ENCODE results near the gene ADPRM. TPM values are rescaled to one million over a fixed set of nuclear protein-coding genes. Genes with fewer than 3 reads are reported as not detected.

The ADPRM gene
- total and polyA plus RNA-seq, 5 experiments from 2014 or later: 69.4 to 91.5 (median 76.7) TPM

GRCh38 chr17:10733666-10734065 lies 36.3 kb downstream of the ADPRM start:
- H3K4me1 Mint-ChIP-seq: peaks cover 14 to 32% (median 23%) of the 10 kb centered on the region in 4 donors

GRCh38 chr17:10735251-10735650 lies 37.9 kb downstream of the ADPRM start:
- H3K36me3 Mint-ChIP-seq: no peaks in the 10 kb centered on the region
- DNase-seq (no peak), ATAC-seq (no peak)
- peaks cover 0 to 4% (median 0%) of the 10 kb centered on the region in 5 donors for H3K27me3 Mint-ChIP-seq
- peaks cover 15 to 29% (median 21%) of the 10 kb centered on the region in 4 donors for H3K4me1 Mint-ChIP-seq
- no peaks in the 10 kb centered on the region for H3K9me3 Mint-ChIP-seq
- POLR2A ChIA-PET: no interaction called here
- peak overlapping the region in 1 of 10 donors; percentile 62 for H3K4me3 Mint-ChIP-seq
- peak overlapping the region in 1 of 10 donors; percentile 69 for H3K27ac Mint-ChIP-seq

More at GRCh38 chr17:10733666-10734065, 36.3 kb downstream of the ADPRM start:
- H3K4me3 Mint-ChIP-seq: no peak overlapping the region
- DNase-seq (no peak), ATAC-seq (no peak)
- no peaks in the 10 kb centered on the region for H3K9me3 Mint-ChIP-seq
- no peaks in the 10 kb centered on the region for H3K36me3 Mint-ChIP-seq
- H3K27ac Mint-ChIP-seq: peak overlapping the region in 2 of 10 donors; percentile 24 to 43
- H3K27me3 Mint-ChIP-seq: peaks cover 0 to 4% (median 0%) of the 10 kb centered on the region in 5 donors
- POLR2A ChIA-PET: no interaction called here

GRCh38 chr17:10735821-10736220 lies 38.4 kb downstream of the ADPRM start:
- ATAC-seq (no peak), DNase-seq (no peak)
- POLR2A ChIA-PET: no interaction called here
- Mint-ChIP-seq H3K9me3 (no peaks in the 10 kb centered on the region), H3K4me3 (no peak overlapping the region), H3K36me3 (no peaks in the 10 kb centered on the region), H3K27ac (no peak overlapping the region), H3K27me3 (peaks cover 0 to 4% (median 0%) of the 10 kb centered on the region in 5 donors), H3K4me1 (peaks cover 14 to 24% (median 16%) of the 10 kb centered on the region in 4 donors)

- POLR2A ChIA-PET: interaction anchor here (1.5 kb wide), 1 partner anchor 41 kb away, joined by 7 read pairs; no protein-coding TSS in a partner anchor
- Mint-ChIP-seq H3K4me1 (peaks cover 11 to 21% (median 13%) of the 10 kb centered on the region in 4 donors), H3K27ac (peak overlapping the region; percentile 11 to 78 (median 47)), H3K27me3 (peaks cover 0 to 4% (median 0%) of the 10 kb centered on the region in 5 donors), H3K4me3 (peak overlapping the region in 8 of 10 donors; percentile 3 to 67 (median 42)), H3K9me3 (no peaks in the 10 kb centered on the region), H3K36me3 (no peaks in the 10 kb centered on the region)
- DNase-seq (peak in 8 of 10 donors; percentile 10 to 70 (median 46)), ATAC-seq (peak; percentile 67 to 85)
These were observed 39.8 kb downstream of the ADPRM start for GRCh38 chr17:10737168-10737622.

GRCh38 chr17:10737736-10738135 lies 40.3 kb downstream of the ADPRM start:
- no peak for DNase-seq
- peaks cover 11 to 21% (median 14%) of the 10 kb centered on the region in 4 donors for H3K4me1 Mint-ChIP-seq
- no peak for ATAC-seq
- POLR2A ChIA-PET: interaction anchor here (0.5 to 1.5 kb wide), 2 partner anchors 41 to 108 kb away, joined by 4 to 7 read pairs; no protein-coding TSS in a partner anchor
- no peaks in the 10 kb centered on the region for H3K9me3 Mint-ChIP-seq
- no peaks in the 10 kb centered on the region for H3K36me3 Mint-ChIP-seq
- peak overlapping the region in 2 of 10 donors; percentile 9 to 20 for H3K4me3 Mint-ChIP-seq
- H3K27me3 Mint-ChIP-seq: peaks cover 0 to 4% (median 0%) of the 10 kb centered on the region in 5 donors
- H3K27ac Mint-ChIP-seq: peak overlapping the region in 3 of 10 donors; percentile 38 to 73 (median 67)

GRCh38 chr17:10738521-10739258 lies 41.3 kb downstream of the ADPRM start:
- no peak overlapping the region for H3K4me3 Mint-ChIP-seq
- H3K9me3 Mint-ChIP-seq: no peaks in the 10 kb centered on the region
- ATAC-seq (no peak), DNase-seq (no peak)
- POLR2A ChIA-PET: interaction anchor here (0.6 kb wide), 1 partner anchor 9 kb away, joined by 8 read pairs; no protein-coding TSS in a partner anchor
- H3K27ac Mint-ChIP-seq: peak overlapping the region in 1 of 10 donors; percentile 63
- peaks cover 14 to 26% (median 16%) of the 10 kb centered on the region in 4 donors for H3K4me1 Mint-ChIP-seq
- H3K36me3 Mint-ChIP-seq: no peaks in the 10 kb centered on the region
- H3K27me3 Mint-ChIP-seq: peaks cover 0 to 4% (median 0%) of the 10 kb centered on the region in 5 donors

- Mint-ChIP-seq H3K27me3 (peaks cover 0 to 3% (median 0%) of the 10 kb centered on the region in 5 donors), H3K4me3 (peak overlapping the region in 1 of 10 donors; percentile 38), H3K27ac (peak overlapping the region in 4 of 10 donors; percentile 14 to 90 (median 74)), H3K36me3 (no peaks in the 10 kb centered on the region), H3K4me1 (peaks cover 17 to 31% (median 22%) of the 10 kb centered on the region in 4 donors), H3K9me3 (no peaks in the 10 kb centered on the region)
- DNase-seq (no peak), ATAC-seq (no peak)
- POLR2A ChIA-PET: interaction anchor here (0.6 kb wide), 1 partner anchor 8 kb away, joined by 8 read pairs; no protein-coding TSS in a partner anchor
These were observed 42.0 kb downstream of the ADPRM start for GRCh38 chr17:10739386-10739785.

- Mint-ChIP-seq H3K27ac (peak overlapping the region in 2 of 10 donors; percentile 0 to 41), H3K9me3 (no peaks in the 10 kb centered on the region), H3K27me3 (no peaks in the 10 kb centered on the region), H3K4me1 (peaks cover 21 to 45% (median 35%) of the 10 kb centered on the region in 4 donors), H3K36me3 (no peaks in the 10 kb centered on the region), H3K4me3 (no peak overlapping the region)
- ATAC-seq (no peak), DNase-seq (no peak)
- POLR2A ChIA-PET: interaction anchor here (1.3 to 1.7 kb wide), 2 partner anchors 11 to 45 kb away, joined by 3 to 4 read pairs; partner anchors contain the start of gene TMEM220
These were observed 44.2 kb downstream of the ADPRM start for GRCh38 chr17:10741416-10742135.

- Mint-ChIP-seq H3K27me3 (no peaks in the 10 kb centered on the region), H3K36me3 (no peaks in the 10 kb centered on the region), H3K9me3 (no peaks in the 10 kb centered on the region), H3K4me1 (peaks cover 17 to 38% (median 29%) of the 10 kb centered on the region in 4 donors), H3K4me3 (peak overlapping the region in 1 of 10 donors; percentile 30), H3K27ac (peak overlapping the region in 5 of 10 donors; percentile 0 to 68 (median 37))
- DNase-seq (no peak), ATAC-seq (no peak)
- POLR2A ChIA-PET: interaction anchor here (1.3 to 1.7 kb wide), 2 partner anchors 12 to 46 kb away, joined by 3 to 4 read pairs; partner anchors contain the start of gene TMEM220
These were observed 45.0 kb downstream of the ADPRM start for GRCh38 chr17:10742431-10742830.

- POLR2A ChIA-PET: interaction anchor here (0.7 kb wide), 1 partner anchor 1358 kb away, joined by 4 read pairs; no protein-coding TSS in a partner anchor
- peak overlapping the region in 2 of 10 donors; percentile 17 to 67 for H3K4me3 Mint-ChIP-seq
- H3K4me1 Mint-ChIP-seq: peaks cover 14 to 31% (median 26%) of the 10 kb centered on the region in 4 donors
- DNase-seq: no peak
- ATAC-seq: no peak
- H3K9me3 Mint-ChIP-seq: no peaks in the 10 kb centered on the region
- H3K36me3 Mint-ChIP-seq: no peaks in the 10 kb centered on the region
- H3K27ac Mint-ChIP-seq: peak overlapping the region in 2 of 10 donors; percentile 24 to 87
- no peaks in the 10 kb centered on the region for H3K27me3 Mint-ChIP-seq
These were observed 46.1 kb downstream of the ADPRM start for GRCh38 chr17:10743316-10744009.

- H3K27ac Mint-ChIP-seq: peak overlapping the region; percentile 41 to 89 (median 76)
- H3K4me3 Mint-ChIP-seq: peak overlapping the region; percentile 51 to 79 (median 68)
- DNase-seq (peak in 9 of 10 donors; percentile 10 to 82 (median 52)), ATAC-seq (peak; percentile 99)
- no peaks in the 10 kb centered on the region for H3K36me3 Mint-ChIP-seq
- peaks cover 12 to 26% (median 24%) of the 10 kb centered on the region in 4 donors for H3K4me1 Mint-ChIP-seq
- no peaks in the 10 kb centered on the region for H3K9me3 Mint-ChIP-seq
- peaks cover 0 to 1% (median 0%) of the 10 kb centered on the region in 5 donors for H3K27me3 Mint-ChIP-seq
- POLR2A ChIA-PET: interaction anchor here (0.7 to 1.2 kb wide), 2 partner anchors 15 to 1357 kb away, joined by 4 read pairs; partner anchors contain the start of gene TMEM220
These were observed 47.2 kb downstream of the ADPRM start for GRCh38 chr17:10744501-10745000.
